LNCAP (cell line): ENCODE data around the gene CPNE7.

Experiments
- CTCF ChIP-seq: fragments of 450-650 bp; IDR thresholded peaks from 2 replicates; pipeline ENCODE4 v1.5.1; 2017; ENCODE audit warnings: mild to moderate bottlenecking

The CPNE7 gene

GRCh38 chr16:89575247-89576152 is at the start of gene CPNE7:
CPNE7 (plus strand) TSS chr16:89575758; CDS start chr16:89575898, 140 bp downstream.
- TF ChIP-seq CTCF = no peak

GRCh38 chr16:89529097-89529496 is 46.5 kb upstream of the CPNE7 start:
- no peak for TF ChIP-seq CTCF

- no peak for TF ChIP-seq CTCF
Measured at GRCh38 chr16:89530401-89531381, 44.9 kb upstream of the CPNE7 start.

GRCh38 chr16:89531821-89532526 is 43.6 kb upstream of the CPNE7 start:
- no peak for TF ChIP-seq CTCF

- no peak for TF ChIP-seq CTCF
Measured at GRCh38 chr16:89534252-89534756, 41.3 kb upstream of the CPNE7 start.

- no peak for TF ChIP-seq CTCF
Measured at GRCh38 chr16:89536371-89536770, 39.2 kb upstream of the CPNE7 start.
